PC-9 (cell line): ENCODE results near the gene FCF1. TPM values are rescaled to one million over a fixed set of nuclear protein-coding genes. Genes with fewer than 3 reads are reported as not detected.

Experiments
- Bru-seq: library from RNA; stranded (reverse); fragments of 400-500 nt; gene quantifications from one replicate; lab custom pipeline; 2021; lab: Mats Ljungman, UMichigan
- BruChase-seq, 2 experiments: library from RNA; stranded (reverse); fragments of 400-500 nt; gene quantifications; one replicate each; lab custom pipeline; 2021; lab: Mats Ljungman, UMichigan
- BruUV-seq: library from RNA; stranded (reverse); fragments of 400-500 nt; replicated peaks from 2 replicates; lab custom pipeline; 2021; lab: Mats Ljungman, UMichigan
- CTCF ChIA-PET: fragments of 300-600 bp; sonication (Branson Sonifier 250); formaldehyde crosslinking; loops from one replicate; lab custom pipeline; 2022; ENCODE audit warnings: antibody characterized with exemption; lab: Charles Lee
- POLR2A ChIA-PET: fragments of 300-600 bp; sonication (Branson Sonifier 250); formaldehyde crosslinking; loops from one replicate; lab custom pipeline; 2022; ENCODE audit warnings: antibody characterized with exemption; ENCODE audit not compliant: unreplicated experiment; lab: Charles Lee
- DNase-seq, 2 experiments: peaks; one replicate each; pipeline versions ENCODE4 v3.0.0 to v3.0.0-alpha.2; 2015 to 2022; ENCODE audit warnings: mixed read lengths in 1 of 2
- H2AFZ ChIP-seq: fragments of 200-600 bp; sonication (generic); 2 replicates; pipeline ENCODE4 v1.8.1; 2017; ENCODE audit warnings: antibody characterized with exemption
- H3F3A ChIP-seq: fragments of 200-600 bp; sonication (generic); 2 replicates; pipeline ENCODE4 v1.8.1; 2017; ENCODE audit warnings: antibody characterized with exemption, mild to moderate bottlenecking, low read depth; ENCODE audit not compliant: insufficient read depth
- H3K27ac ChIP-seq: fragments of 200-600 bp; sonication (generic); 2 replicates; pipeline ENCODE4 v1.6.1; 2016; ENCODE audit warnings: mixed run types
- H3K27me3 ChIP-seq: fragments of 200-600 bp; sonication (generic); 2 replicates; pipeline ENCODE4 v1.6.1; 2016; ENCODE audit warnings: low read depth, mixed run types; ENCODE audit not compliant: insufficient read depth
- H3K36me3 ChIP-seq: fragments of 200-600 bp; sonication (generic); 2 replicates; pipeline ENCODE4 v1.6.1; 2016; ENCODE audit warnings: low read depth, mixed run types
- H3K4me1 ChIP-seq: fragments of 200-600 bp; sonication (generic); replicated peaks from 2 replicates; pipeline ENCODE4 v1.6.1; 2016; ENCODE audit warnings: mixed run types; ENCODE audit not compliant: insufficient read depth
- H3K4me2 ChIP-seq: fragments of 200-600 bp; sonication (generic); 2 replicates; pipeline ENCODE4 v1.6.1; 2017; ENCODE audit warnings: mixed run types
- H3K4me3 ChIP-seq: fragments of 200-600 bp; sonication (generic); 2 replicates; pipeline ENCODE4 v1.6.1; 2016; ENCODE audit warnings: mixed run types
- H3K79me2 ChIP-seq: fragments of 200-600 bp; sonication (generic); 2 replicates; pipeline ENCODE4 v1.6.1; 2017; ENCODE audit warnings: low read depth, mixed run types
- H3K9me2 ChIP-seq: fragments of 200-600 bp; sonication (generic); 2 replicates; pipeline ENCODE4 v1.8.1; 2017; ENCODE audit warnings: mild to moderate bottlenecking; ENCODE audit not compliant: insufficient read depth
- H3K9me3 ChIP-seq: fragments of 200-600 bp; sonication (generic); 2 replicates; pipeline ENCODE4 v1.8.1; 2016; ENCODE audit warnings: low read depth; ENCODE audit not compliant: insufficient read depth
- H4K20me1 ChIP-seq: fragments of 200-600 bp; sonication (generic); 2 replicates; pipeline ENCODE4 v1.8.1; 2017; ENCODE audit not compliant: insufficient read depth
- EZH2 ChIP-seq: fragments of 200-600 bp; sonication (generic); IDR thresholded peaks from 2 replicates; pipeline ENCODE4 v1.8.0; 2017; ENCODE audit warnings: antibody characterized with exemption, low read depth
- intact Hi-C: fragments of 100-400 bp; cut with micrococcal nuclease; formaldehyde crosslinking; loops from one replicate; pipeline ENCODE4 v1.10.0; 2022; ENCODE audit not compliant: unreplicated experiment
- long read RNA-seq: library from polyadenylated mRNA; stranded (forward); transcript quantifications from one replicate; pipeline ENCODE4 v2.0.0, GENCODE V29; 2022
- total RNA-seq: library from RNA; stranded (reverse); gene quantifications from 2 replicates; pipeline ENCODE4 v1.2.3, GENCODE V29; 2021
- TF ChIP-seq, protein P1 (sequence below): fragments of 200-600 bp; sonication (generic); conservative IDR thresholded peaks from 2 replicates; pipeline ENCODE4 v1.6.1; 2017; ENCODE audit warnings: mixed run types, antibody characterized with exemption, mild to moderate bottlenecking, moderate library complexity

The FCF1 gene
- 175 and 191 TPM in 2 replicates for total RNA-seq
- percentile 95 among the genes with signal in this experiment for Bru-seq, nascent RNA
- percentile 92 among the genes with signal in this experiment for BruChase-seq, experiment 1, labeled RNA remaining after a 2-hour chase
- BruChase-seq, experiment 2, labeled RNA remaining after a 6-hour chase = percentile 97 among the genes with signal in this experiment
- long read RNA-seq, partial matches to known transcripts = 10 of 13 reads
- long read RNA-seq, other reads (novel, unspliced or antisense) = 3 of 13 reads

GRCh38 chr14:74712499-74713394, at the start of gene FCF1, which contains the start of gene AREL1:
Gene FCF1, plus strand, starts transcription at chr14:74713144. Its CDS starts 54 bp downstream, at chr14:74713198.
Gene AREL1, minus strand, starts transcription at chr14:74713080. Its CDS starts 27,465 bp downstream, at chr14:74685615.
- TSS peak; percentile 73 for BruUV-seq
- Histone ChIP-seq H3K36me3 (peaks cover 28% of the 10 kb centered on the region), H3K27me3 (no peaks in the 10 kb centered on the region), H3K79me2 (peaks cover 72% of the 10 kb centered on the region), H3K4me1 (peaks cover 21% of the 10 kb centered on the region), H4K20me1 (peaks cover 27% of the 10 kb centered on the region), H3K27ac (peak within 1 kb of the TSS; percentile 27; the same call in 1 of the 2 replicates), H3K4me2 (peak within 1 kb of the TSS; percentile 89), H3K4me3 (peak within 1 kb of the TSS; percentile 67), H3F3A (peaks cover 32% of the 10 kb centered on the region), H3K9me3 (no peaks in the 10 kb centered on the region; the same call in 1 of the 2 replicates), H3K9me2 (no peaks in the 10 kb centered on the region), H2AFZ (peak within 1 kb of the TSS; percentile 91)
- CTCF ChIA-PET = interaction anchor here (0.7 to 2.7 kb wide), 2 partner anchors 103 to 185 kb away, joined by 3 to 14 read pairs; no protein-coding TSS in a partner anchor
- DNase-seq = peak; percentile 86 to 92
- intact Hi-C loops = loop anchor here (1.0 to 2.0 kb wide), 4 partner anchors 40 to 103 kb away; partner anchors contain the start of gene YLPM1
- TF ChIP-seq EZH2 = no peak
- TF ChIP-seq, protein P1, sequence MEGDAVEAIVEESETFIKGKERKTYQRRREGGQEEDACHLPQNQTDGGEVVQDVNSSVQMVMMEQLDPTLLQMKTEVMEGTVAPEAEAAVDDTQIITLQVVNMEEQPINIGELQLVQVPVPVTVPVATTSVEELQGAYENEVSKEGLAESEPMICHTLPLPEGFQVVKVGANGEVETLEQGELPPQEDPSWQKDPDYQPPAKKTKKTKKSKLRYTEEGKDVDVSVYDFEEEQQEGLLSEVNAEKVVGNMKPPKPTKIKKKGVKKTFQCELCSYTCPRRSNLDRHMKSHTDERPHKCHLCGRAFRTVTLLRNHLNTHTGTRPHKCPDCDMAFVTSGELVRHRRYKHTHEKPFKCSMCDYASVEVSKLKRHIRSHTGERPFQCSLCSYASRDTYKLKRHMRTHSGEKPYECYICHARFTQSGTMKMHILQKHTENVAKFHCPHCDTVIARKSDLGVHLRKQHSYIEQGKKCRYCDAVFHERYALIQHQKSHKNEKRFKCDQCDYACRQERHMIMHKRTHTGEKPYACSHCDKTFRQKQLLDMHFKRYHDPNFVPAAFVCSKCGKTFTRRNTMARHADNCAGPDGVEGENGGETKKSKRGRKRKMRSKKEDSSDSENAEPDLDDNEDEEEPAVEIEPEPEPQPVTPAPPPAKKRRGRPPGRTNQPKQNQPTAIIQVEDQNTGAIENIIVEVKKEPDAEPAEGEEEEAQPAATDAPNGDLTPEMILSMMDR = no peak
- POLR2A ChIA-PET = interaction anchor here (0.6 kb wide), 3 partner anchors 42 to 411 kb away, joined by 3 to 11 read pairs (median 9); no protein-coding TSS in a partner anchor

- H3K9me3 ChIP-seq = no peaks in the 10 kb centered on the region
- H3F3A ChIP-seq = no peaks in the 10 kb centered on the region; the same call in 1 of the 2 replicates
- intact Hi-C loops = no loop called here
- H4K20me1 ChIP-seq = no peaks in the 10 kb centered on the region
- no peak overlapping the region for H3K27ac ChIP-seq
- no peaks in the 10 kb centered on the region for H3K27me3 ChIP-seq
- no peak for TF ChIP-seq EZH2
- H2AFZ ChIP-seq = no peak overlapping the region
- H3K4me1 ChIP-seq = peaks cover 9% of the 10 kb centered on the region
- CTCF ChIA-PET = interaction anchor here (0.6 kb wide), 2 partner anchors 22 to 361 kb away, joined by 6 read pairs; no protein-coding TSS in a partner anchor
- POLR2A ChIA-PET = no interaction called here
- H3K4me3 ChIP-seq = no peak overlapping the region
- no peaks in the 10 kb centered on the region for H3K79me2 ChIP-seq
- H3K4me2 ChIP-seq = no peak overlapping the region
- no peaks in the 10 kb centered on the region for H3K9me2 ChIP-seq
- H3K36me3 ChIP-seq = peaks cover 53% of the 10 kb centered on the region
- BruUV-seq = no TSS peak
- DNase-seq = no peak
Observed at GRCh38 chr14:74663884-74664283, 49.1 kb upstream of the FCF1 start.

- no TSS peak for BruUV-seq
- H2AFZ ChIP-seq = no peak overlapping the region
- TF ChIP-seq, protein P1 = no peak
- TF ChIP-seq EZH2 = no peak
- H3K4me2 ChIP-seq = no peak overlapping the region
- no peaks in the 10 kb centered on the region; the same call in 1 of the 2 replicates for H3F3A ChIP-seq
- ChIA-PET CTCF (interaction anchor here (0.6 to 0.9 kb wide), 3 partner anchors 22 to 362 kb away, joined by 6 read pairs; no protein-coding TSS in a partner anchor), POLR2A (no interaction called here)
- H3K9me2 ChIP-seq = no peaks in the 10 kb centered on the region
- intact Hi-C loops = no loop called here
- no peak for DNase-seq
- no peak overlapping the region for H3K27ac ChIP-seq
- H4K20me1 ChIP-seq = no peaks in the 10 kb centered on the region
- H3K4me3 ChIP-seq = no peak overlapping the region
- peaks cover 56% of the 10 kb centered on the region for H3K36me3 ChIP-seq
- peaks cover 2% of the 10 kb centered on the region; the same call in 1 of the 2 replicates for H3K4me1 ChIP-seq
- no peaks in the 10 kb centered on the region for H3K79me2 ChIP-seq
- H3K9me3 ChIP-seq = no peaks in the 10 kb centered on the region
- no peaks in the 10 kb centered on the region for H3K27me3 ChIP-seq
Observed at GRCh38 chr14:74664717-74665116, 48.2 kb upstream of the FCF1 start.
